Transverse colon (tissue), 4 donors: ENCODE measurements around the gene SAPCD2. TPM values are rescaled to one million over a fixed set of nuclear protein-coding genes. Genes with fewer than 3 reads are reported as not detected.

Experiments
- DNase-seq: peaks from one replicate; pipeline ENCODE4 v3.0.0-alpha.2; 2019
- H3K27ac ChIP-seq, 4 donors: fragments of 200-600 bp; sonication (generic); 2 replicates each; pipeline ENCODE4 v1.5.1; 2016 to 2018; ENCODE audit warnings: inconsistent platforms in 4 of 4
- H3K27me3 ChIP-seq: fragments of 200-600 bp; sonication (generic); 2 replicates; pipeline ENCODE4 v1.5.1; 2017; ENCODE audit warnings: inconsistent platforms
- H3K36me3 ChIP-seq, 4 donors: fragments of 200-600 bp; sonication (generic); 2 replicates each; pipeline ENCODE4 v1.5.1; 2017 to 2019; ENCODE audit warnings: inconsistent platforms in 4 of 4
- H3K4me1 ChIP-seq, 4 donors: fragments of 200-600 bp; sonication (generic); 2 replicates each; pipeline ENCODE4 v1.5.1; 2017 to 2020; ENCODE audit warnings: inconsistent platforms in 4 of 4
- H3K4me3 ChIP-seq, 4 donors: fragments of 200-600 bp; sonication (generic); 1 replicate in 1 of 4; 2 replicates in 3 of 4; pipeline versions ENCODE4 v1.5.1 to v1.6.1; 2017 to 2019; ENCODE audit warnings: inconsistent platforms in 4 of 4
- H3K9me3 ChIP-seq, 2 donors: fragments of 200-600 bp; sonication (generic); 2 replicates each; pipeline ENCODE4 v1.5.1; 2017 to 2019; ENCODE audit warnings: inconsistent platforms in 2 of 2
- EP300 ChIP-seq: sonication (generic); formaldehyde crosslinking; IDR thresholded peaks from one replicate; pipeline ENCODE4 v1.6.1; 2017; ENCODE audit warnings: antibody characterized with exemption, low read depth
- POLR2A ChIP-seq: fragments of 450-650 bp; IDR thresholded peaks from one replicate; pipeline ENCODE4 v1.6.1; 2016; ENCODE audit warnings: antibody characterized with exemption, mild to moderate bottlenecking, moderate library complexity
- POLR2AphosphoS5 ChIP-seq, 3 donors: sonication (generic); formaldehyde crosslinking; IDR thresholded peaks; one replicate each; pipeline ENCODE4 v1.6.1; 2016; ENCODE audit warnings: antibody characterized with exemption in 3 of 3
- WGBS, 2 donors: methylation state at CpG; one replicate each; pipeline ENCODE4 v1.1.5; 2018; ENCODE audit warnings: low coverage in 1 of 2; 5-methylcytosine and 5-hydroxymethylcytosine counted together
- in situ Hi-C, 4 donors: fragments of 200-750 bp; cut with MboI; loops; one replicate each; pipeline versions ENCODE4 v1.15.0 to v1.15.1; 2017; ENCODE audit warnings: low sequenced_read_pairs in 3 of 4, low pct_ligation_motif_present in 1 of 4, low pct_unique_long_range_greater_than_20kb in 1 of 4
- intact Hi-C: fragments of 100-400 bp; cut with DNase I; formaldehyde crosslinking; loops from one replicate; pipeline ENCODE4 v1.15.1; 2023; ENCODE audit warnings: low total_unique reads
- total RNA-seq, 4 donors: library from RNA; depleted of rRNA; stranded (reverse); fragments of >200 nt; gene quantifications; one replicate each; pipeline ENCODE4 v1.1.0, GENCODE V29; 2016
- TF ChIP-seq, protein P1 (sequence below), 5 experiments: fragments of 200-600 bp in 3 of 5; fragments of 450-650 bp in 2 of 5; sonication (generic) in 3 of 5; IDR thresholded peaks; 1 replicate in 2 of 5; 2 replicates in 3 of 5; pipeline ENCODE4 v1.5.1; 2016 to 2017; ENCODE audit warnings: antibody characterized with exemption in 5 of 5, inconsistent platforms in 3 of 5, mild to moderate bottlenecking in 2 of 5, moderate library complexity in 1 of 5

SAPCD2 gene
- total RNA-seq, 4 donors from 2014 or later = 0.37 to 37.2 (median 3.3) TPM

DNA sequence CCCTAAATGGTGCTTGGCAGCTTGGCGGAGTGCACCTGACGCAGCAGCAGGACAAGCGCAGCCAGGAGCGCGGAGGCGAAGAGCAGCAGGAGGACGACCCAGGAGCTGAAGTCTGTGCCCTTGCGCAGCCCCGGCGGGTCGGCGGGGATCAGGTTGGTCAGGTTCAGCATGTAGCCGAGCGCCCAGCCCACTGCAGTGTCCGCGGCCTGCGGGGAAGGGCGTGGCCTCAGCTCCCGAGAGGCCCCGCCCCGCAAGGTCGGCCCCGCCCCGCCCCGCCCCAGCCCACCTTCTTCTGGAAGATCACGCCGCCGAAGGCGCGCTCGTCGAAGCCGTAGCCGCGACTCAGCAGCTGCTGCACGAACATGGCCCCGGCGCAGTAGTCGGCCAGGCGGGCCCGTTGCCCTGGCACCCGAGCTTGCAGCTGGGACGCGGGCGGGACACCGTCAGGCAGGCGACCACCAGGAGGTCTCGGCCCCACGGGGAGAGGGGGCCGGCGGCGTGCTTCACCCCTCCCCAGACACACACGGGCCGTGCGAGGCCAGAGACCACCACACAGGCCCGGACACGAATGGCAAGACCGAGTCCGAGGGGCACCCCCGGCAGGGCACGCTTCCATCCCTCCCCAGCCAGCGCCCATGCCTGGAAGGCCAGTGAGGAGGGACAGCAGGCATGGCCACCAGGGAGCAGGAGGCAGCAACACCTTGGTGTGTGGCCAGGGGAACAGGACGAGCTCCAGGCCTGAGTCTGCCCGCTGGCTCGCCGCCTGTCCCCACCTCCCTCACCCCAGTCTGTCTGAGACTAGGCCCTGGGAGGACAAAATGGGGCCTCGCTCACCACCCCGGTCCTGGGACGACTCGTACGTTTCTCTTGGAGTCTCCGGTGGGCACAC lies 21.5 kb downstream of the SAPCD2 start:
- Histone ChIP-seq H3K27me3 (peaks cover 82% of the 10 kb centered on the region), H3K4me3 (no peak overlapping the region), H3K36me3 (no peaks in the 10 kb centered on the region), H3K9me3 (no peaks in the 10 kb centered on the region), H3K4me1 (peaks cover 24 to 46% (median 39%) of the 10 kb centered on the region in 4 donors), H3K27ac (no peak overlapping the region)
- intact Hi-C loops (no loop called here), in situ Hi-C loops (loop anchor here in 3 of 4 donors (10.0 to 25.0 kb wide), 2 partner anchors 262 to 264 kb away; partner anchors contain the start of genes CCDC183 (in 2 of the 3) and TMEM141 (in 2 of the 3))
- TF ChIP-seq POLR2AphosphoS5 (IDR thresholded peaks at IDR 0.05) (no peak), POLR2A (no peak), EP300 (no peak)
- TF ChIP-seq, protein P1, sequence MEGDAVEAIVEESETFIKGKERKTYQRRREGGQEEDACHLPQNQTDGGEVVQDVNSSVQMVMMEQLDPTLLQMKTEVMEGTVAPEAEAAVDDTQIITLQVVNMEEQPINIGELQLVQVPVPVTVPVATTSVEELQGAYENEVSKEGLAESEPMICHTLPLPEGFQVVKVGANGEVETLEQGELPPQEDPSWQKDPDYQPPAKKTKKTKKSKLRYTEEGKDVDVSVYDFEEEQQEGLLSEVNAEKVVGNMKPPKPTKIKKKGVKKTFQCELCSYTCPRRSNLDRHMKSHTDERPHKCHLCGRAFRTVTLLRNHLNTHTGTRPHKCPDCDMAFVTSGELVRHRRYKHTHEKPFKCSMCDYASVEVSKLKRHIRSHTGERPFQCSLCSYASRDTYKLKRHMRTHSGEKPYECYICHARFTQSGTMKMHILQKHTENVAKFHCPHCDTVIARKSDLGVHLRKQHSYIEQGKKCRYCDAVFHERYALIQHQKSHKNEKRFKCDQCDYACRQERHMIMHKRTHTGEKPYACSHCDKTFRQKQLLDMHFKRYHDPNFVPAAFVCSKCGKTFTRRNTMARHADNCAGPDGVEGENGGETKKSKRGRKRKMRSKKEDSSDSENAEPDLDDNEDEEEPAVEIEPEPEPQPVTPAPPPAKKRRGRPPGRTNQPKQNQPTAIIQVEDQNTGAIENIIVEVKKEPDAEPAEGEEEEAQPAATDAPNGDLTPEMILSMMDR (IDR thresholded peaks at IDR 0.05) = no peak
- DNase-seq = no peak
- WGBS, 2 donors = 53% methylated on average over 69 of the region's 72 CpGs; no CpG with 5 or more reads in 1 of the 2 donors

DNA sequence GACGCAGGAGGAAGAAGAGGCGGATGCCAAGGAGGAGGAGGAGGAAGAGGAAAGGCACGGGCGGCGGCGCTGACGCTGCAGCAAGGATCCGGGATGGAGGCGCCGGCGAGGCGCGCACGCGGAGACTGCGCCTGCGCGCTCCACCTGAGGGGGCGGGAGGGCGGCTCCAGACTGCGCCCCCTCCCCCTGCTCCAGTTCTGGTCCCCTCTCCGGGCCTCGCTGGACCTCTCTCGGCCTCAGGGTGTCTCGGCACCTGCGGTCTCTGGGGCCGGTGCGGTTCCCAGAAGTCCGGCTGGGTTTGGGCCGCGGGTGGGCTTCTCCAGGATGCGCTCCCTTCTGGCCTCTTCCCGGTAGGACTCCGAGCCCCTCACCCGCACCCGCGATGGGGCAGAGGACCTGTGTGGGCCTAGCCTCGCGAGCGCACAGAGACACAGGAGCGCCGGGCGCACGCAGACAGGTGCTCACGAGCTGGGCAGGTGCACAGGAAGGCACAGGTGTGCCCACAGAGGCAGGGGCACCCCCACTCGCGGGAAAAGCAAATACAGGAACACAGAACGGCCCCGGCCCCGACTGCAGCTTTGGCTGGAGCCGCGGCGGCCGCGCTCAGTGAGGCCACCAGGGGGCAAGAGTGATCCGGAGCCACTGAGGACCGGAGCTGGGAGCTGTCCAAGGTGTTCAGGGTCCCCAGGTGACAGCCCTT lies 24.1 kb downstream of the SAPCD2 start, which contains the start of gene NPDC1:
TSS of gene NPDC1 (minus strand) at position 90 of the 700 bp plus-strand sequence. CDS start 188 bp downstream, outside the sequence.
- Histone ChIP-seq H3K9me3 (no peaks in the 10 kb centered on the region), H3K36me3 (no peaks in the 10 kb centered on the region), H3K4me1 (peaks cover 22 to 38% (median 33%) of the 10 kb centered on the region in 4 donors), H3K27me3 (peaks cover 64% of the 10 kb centered on the region), H3K27ac (peak within 1 kb of the TSS; percentile 56 to 75 (median 64)), H3K4me3 (peak within 1 kb of the TSS; percentile 16 to 60 (median 50))
- 3% methylated on average over 42 of the region's 57 CpGs; no CpG with 5 or more reads in 1 of the 2 donors for WGBS, 2 donors
- intact Hi-C loops = loop anchor here (2.0 kb wide), 1 partner anchor 23 kb away; no protein-coding TSS in a partner anchor
- TF ChIP-seq, protein P1 (IDR thresholded peaks at IDR 0.05) = peak; percentile 85 to 94 (median 92)
- TF ChIP-seq POLR2A (no peak), EP300 (no peak), POLR2AphosphoS5 (IDR thresholded peaks at IDR 0.05) (peak in 1 of 3 donors; percentile 25)
- in situ Hi-C loops = loop anchor here in 3 of 4 donors (10.0 to 25.0 kb wide), 2 partner anchors 259 to 261 kb away; partner anchors contain the start of genes CCDC183 (in 2 of the 3) and TMEM141 (in 2 of the 3)
- DNase-seq = peak; percentile 86

DNA sequence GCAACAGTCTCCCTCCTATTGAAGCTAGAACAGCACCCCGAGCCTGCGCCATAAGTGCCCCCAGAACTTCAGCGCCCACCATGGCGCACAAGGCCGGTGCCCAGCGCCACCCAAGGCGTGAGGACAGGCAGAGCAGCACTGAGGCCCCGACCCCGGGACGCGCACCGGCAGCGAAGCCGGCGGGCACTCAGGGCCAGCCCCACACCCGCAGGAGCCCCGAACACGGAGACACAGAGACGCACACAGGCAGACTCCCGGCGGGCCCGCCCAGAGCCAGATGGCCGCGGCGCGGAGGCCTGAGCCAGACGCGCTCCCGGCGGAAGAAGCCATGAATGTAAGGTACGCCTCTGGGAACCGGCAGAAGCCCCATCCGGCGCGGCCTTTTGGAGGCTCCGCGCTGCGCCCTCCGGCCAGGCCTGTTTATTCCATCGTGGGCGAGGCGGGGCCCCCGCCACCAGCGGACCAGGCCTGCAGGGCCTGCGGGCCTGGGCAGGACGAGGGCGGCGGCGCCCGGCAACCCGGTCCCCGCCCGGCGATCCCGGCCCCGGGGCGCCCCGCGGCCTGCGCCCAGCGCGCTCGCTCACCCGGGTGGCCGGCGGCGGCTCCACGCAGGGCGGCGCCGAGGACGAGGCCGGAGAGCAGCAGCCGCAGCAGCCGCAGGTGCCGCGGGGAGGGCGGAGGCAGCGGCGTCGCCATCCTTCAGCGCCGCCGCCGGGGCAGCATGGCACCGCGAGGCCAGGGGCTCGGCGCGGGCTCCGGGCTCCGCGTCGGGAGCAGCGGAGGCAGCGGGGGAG lies 24.9 kb downstream of the SAPCD2 start:
- H3K36me3 ChIP-seq = no peaks in the 10 kb centered on the region
- intact Hi-C loops (loop anchor here (2.0 kb wide), 1 partner anchor 23 kb away; no protein-coding TSS in a partner anchor), in situ Hi-C loops (loop anchor here in 3 of 4 donors (10.0 to 25.0 kb wide), 2 partner anchors 258 to 261 kb away; partner anchors contain the start of genes CCDC183 (in 2 of the 3) and TMEM141 (in 2 of the 3))
- H3K27me3 ChIP-seq = peaks cover 62% of the 10 kb centered on the region
- no peak for DNase-seq
- peaks cover 22 to 38% (median 33%) of the 10 kb centered on the region in 4 donors for H3K4me1 ChIP-seq
- 2% methylated on average over 33 of the region's 96 CpGs; no CpG with 5 or more reads in 1 of the 2 donors for WGBS, 2 donors
- H3K27ac ChIP-seq = peak overlapping the region; percentile 56 to 75 (median 64)
- no peaks in the 10 kb centered on the region for H3K9me3 ChIP-seq
- H3K4me3 ChIP-seq = peak overlapping the region; percentile 16 to 60 (median 50)
- TF ChIP-seq POLR2AphosphoS5 (IDR thresholded peaks at IDR 0.05) (peak in 1 of 3 donors; percentile 11), EP300 (no peak)
